GM18951 (cell line): ENCODE data around the gene LSM4.

Source experiments
- POLR2A ChIP-seq: IDR thresholded peaks from 4 replicates; pipeline ENCODE4 v1.6.1; 2011; ENCODE audit warnings: mild to moderate bottlenecking; ENCODE audit not compliant: insufficient read length, insufficient read depth; ENCODE audit errors: extremely low read depth
- in situ Hi-C: fragments of 300-500 bp; cut with MboI; formaldehyde crosslinking; loops from one replicate; pipeline ENCODE4 v1.12.0; 2022; ENCODE audit warnings: low sequenced_read_pairs, mixed read lengths, inconsistent platforms; ENCODE audit not compliant: unreplicated experiment

The LSM4 gene

DNA sequence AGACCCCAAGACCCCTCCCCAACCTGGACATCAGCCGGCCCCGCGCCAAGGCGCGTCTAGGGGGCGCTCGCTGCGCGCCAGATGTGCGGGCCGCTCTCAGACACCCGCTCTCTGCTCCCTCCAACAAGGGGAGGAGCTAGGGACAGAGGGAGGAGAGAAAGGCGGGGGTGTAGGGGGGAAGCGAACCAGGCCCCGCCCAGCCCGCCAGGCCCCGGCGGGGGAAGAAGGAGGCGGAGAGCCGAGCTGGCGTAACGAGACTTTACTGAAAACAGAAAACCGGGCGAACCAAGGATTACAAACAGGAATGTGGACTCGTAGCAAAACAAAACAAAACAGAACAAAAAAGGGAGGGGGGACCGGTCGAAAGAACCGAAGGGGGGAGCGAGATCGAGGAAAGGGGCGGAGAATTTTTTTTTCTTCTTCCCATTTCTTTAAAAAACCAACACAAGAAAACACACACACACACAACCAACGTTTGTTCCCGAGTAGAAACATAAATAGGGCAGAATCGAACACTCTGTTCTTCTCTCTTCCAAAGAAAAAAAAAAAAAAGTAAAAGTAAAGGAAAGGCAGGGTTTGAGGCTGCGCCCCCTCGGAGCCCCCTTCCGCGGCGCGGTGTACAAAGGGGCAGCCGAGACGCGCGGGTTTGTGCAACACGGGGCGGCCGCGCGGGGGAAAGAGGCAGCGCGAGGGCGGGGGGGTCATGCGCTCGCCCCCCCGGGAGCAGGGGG, 43.2 kb downstream of the LSM4 start:
- peak; percentile 60 for TF ChIP-seq POLR2A
- in situ Hi-C loops: loop anchor here (5.0 kb wide), 1 partner anchor 48 kb away; no protein-coding TSS in a partner anchor

DNA sequence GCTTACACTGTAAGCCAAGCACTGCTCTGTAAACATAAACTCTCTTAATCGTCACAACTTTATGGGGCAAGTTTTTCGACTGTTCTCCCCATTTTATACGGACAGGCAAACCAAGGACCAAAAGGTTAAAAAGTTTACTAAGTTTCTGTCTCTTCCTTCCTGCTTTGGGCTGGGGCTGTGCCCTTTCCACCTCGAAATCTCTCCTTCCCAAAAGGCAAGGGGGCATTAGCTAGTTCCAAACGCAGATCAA, 43.7 kb downstream of the LSM4 start:
- TF ChIP-seq POLR2A: no peak
- in situ Hi-C loops: loop anchor here (5.0 kb wide), 1 partner anchor 48 kb away; no protein-coding TSS in a partner anchor

DNA sequence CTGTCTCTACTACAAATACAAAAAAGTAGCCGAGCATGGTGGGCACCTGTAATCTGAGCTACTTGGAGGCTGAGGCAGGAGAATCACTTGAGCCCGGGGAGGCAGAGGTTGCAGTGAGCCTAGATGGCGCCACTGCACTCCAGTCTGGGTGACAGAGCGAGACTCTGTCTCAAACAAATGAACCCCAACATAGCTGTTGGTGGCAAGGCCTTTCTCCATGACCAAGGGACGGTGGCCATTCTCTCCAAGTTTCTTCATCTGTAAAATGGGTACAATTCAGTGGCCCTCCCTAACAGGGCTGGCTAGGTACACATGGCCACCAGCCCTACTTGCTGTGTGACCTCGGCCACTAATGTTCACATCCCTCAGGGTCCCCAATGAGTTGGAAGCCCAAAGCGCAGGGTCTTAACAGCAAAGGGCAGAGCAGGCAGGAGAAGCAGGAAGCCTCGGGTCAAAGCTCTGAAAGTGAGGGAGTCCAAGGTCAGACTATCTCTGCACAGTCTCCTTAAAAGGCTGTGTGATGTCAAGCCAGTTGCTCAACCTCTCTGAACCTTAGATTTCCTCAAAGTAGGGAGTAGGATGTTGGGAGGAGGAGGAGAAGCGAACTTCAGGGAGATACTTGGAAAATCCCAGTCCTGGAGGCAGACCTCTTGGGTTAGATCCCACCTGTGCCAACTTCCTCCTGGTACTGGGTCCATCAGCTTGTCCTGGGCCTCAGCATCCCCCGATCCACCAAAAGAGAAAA, 44.2 kb downstream of the LSM4 start:
- in situ Hi-C loops: loop anchor here (5.0 kb wide), 1 partner anchor 49 kb away; no protein-coding TSS in a partner anchor
- TF ChIP-seq POLR2A: no peak

DNA sequence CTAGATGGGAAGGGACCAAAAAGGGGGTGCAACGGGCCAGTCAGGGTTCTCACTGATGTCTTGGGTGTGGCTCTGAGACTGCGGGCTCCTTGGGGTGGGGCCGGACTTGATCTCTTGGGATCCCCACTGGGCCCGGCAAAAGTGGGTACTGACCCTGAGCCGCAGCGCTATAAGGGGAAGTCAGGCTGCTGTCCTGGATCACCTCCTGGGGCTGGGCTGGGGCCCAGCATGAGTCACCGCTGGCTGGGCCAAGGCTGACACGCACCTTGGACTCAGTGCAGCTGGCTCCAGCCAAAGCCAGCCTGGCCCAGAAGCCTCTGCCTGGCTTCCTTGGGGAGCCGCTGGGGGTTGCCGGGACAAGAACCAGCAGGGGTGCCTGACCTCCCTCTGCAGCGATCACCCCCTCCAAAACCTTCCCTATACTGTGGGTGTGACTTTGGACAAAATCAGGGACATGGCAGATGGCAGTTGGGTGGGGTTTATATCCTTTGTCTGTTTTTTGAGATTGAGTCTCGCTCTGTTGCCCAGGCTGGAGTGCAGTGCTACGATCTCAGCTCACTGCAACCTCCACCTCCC, 48.0 kb downstream of the LSM4 start:
- no peak for TF ChIP-seq POLR2A
- in situ Hi-C loops: loop anchor here (5.0 kb wide), 1 partner anchor 52 kb away; no protein-coding TSS in a partner anchor

DNA sequence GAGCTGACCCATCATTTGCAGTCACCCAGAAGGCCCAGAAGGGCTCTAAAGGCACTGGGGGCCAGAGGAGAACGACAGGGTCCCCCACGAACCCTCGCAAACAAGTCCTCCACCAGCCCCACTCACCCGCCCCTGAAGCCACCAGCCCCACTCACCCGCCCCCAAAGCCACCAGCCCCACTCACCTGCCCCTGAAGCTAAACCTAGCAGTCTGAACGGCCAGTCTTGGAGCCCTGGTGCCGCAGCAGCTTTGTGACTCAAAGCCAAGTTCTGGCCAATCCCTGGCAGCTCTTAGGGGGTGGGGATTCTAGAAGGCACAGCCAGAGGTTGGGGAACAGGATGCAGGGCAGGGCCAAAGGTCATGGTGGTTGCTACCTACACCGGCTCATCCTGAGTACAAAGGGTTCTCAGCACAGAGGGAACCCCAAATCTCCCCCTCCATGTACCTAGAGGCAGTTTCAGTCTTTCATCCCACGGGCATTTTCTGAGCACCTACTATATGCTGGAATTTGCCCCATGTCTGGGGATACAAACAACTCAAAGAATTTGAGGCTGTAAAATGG, 48.6 kb downstream of the LSM4 start, which contains the start of gene IQCN:
Gene IQCN (minus strand): TSS at position 234 of the 562 bp plus-strand sequence. CDS start 4,974 bp downstream, outside the sequence.
- in situ Hi-C loops: no loop called here
- no peak for TF ChIP-seq POLR2A

DNA sequence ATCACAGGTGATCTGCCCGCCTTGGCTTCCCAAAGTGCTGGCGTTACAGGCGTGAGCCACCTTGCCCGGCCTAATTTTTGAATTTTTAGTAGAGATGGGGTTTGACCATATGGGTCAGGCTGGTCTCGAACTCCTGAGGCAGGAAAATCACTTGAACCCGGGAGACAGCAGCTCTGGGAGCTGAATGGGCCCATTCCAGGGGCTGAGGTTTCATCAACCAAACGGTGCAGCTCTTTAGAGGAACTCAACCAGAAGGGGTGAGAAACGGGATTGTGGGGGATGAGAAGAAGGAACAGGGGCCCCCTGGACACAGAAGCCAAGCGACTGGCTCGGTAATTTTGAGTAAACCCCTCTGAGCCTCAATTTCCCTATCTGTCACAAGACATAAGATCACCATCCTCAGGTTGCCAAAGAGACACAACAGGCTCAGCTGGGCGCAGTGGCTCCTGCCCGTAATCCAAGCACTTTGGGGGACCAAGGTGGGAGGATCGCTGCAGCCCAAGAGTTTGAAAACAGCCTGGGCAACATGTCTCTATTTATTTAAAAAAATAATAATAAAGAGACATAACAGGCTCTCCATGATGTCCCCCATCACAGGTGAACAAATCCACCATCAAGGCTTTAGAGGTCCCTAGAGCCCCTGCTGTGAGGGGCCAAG, 49.2 kb downstream of the LSM4 start:
- in situ Hi-C loops: no loop called here
- no peak for TF ChIP-seq POLR2A

DNA sequence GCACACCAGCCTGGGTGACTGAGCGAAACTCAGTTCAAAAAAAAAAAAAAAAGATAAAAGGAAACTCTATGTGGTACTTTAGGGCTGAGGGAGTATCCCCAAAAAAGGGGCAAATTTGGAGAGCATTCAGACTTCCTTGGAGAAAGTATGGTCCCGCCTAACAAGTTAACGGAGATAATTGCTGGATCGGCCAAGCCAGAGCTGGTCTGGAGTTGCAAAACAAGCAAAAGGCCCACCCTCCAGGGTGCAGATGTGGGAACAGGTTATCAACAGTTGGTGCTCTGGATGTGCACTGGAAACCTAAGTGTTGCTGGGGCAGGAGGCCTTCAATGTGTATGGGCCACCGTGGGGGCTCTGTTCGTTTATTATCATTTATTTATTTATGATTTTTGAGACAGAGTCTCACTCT, 51.4 kb downstream of the LSM4 start:
- no peak for TF ChIP-seq POLR2A
- in situ Hi-C loops: no loop called here

DNA sequence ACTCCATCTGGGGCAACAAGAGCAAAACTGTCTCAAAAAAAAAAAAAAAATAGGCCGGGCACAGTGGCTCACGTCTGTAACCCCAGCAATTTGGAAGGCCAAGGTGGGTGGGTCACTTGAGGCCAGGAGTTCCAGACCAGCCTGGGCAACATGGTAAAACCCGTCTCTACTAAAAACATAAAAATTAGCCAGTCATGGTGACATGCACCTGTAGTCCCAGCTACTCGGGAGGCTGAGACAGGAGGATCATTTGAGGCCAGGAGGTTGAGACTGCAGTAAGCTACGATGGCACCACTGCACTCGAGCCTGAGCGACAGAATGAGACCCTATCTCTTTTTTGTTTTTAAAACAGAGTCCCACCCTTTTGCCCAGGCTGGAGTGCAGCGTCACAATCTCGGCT, 52.5 kb downstream of the LSM4 start:
- in situ Hi-C loops: no loop called here
- no peak for TF ChIP-seq POLR2A

DNA sequence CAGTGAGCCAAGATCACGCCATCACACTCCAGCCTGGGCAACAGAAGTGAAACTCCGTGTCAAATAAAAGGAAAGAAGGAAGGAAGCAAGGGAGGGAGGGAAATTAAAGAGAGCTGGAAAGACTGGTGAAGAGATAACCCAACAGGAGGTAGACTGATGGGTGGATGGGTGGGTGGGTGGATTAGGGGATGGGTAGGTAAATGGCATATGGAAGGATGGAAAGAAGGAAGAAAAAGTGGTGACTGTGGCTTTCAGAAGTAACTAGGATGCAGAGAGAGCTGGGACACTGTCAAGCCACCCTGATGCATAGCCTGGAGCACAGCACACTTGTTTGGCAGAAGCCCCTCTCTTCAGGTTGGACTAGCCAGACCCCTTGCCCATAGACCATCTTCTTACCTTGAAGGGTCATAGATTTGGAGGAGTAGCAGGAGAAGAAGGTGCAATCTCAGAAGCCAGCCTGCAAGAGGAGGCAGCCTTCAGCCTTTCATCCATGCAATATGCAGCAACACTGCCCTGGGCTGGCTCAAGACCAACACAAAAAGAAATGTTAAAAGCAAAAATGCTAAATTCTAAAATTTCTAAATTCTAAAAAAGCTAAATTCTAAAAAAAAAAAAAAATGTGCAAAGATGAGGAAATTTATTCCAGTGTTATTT, 53.7 kb downstream of the LSM4 start:
- TF ChIP-seq POLR2A: no peak
- in situ Hi-C loops: no loop called here

DNA sequence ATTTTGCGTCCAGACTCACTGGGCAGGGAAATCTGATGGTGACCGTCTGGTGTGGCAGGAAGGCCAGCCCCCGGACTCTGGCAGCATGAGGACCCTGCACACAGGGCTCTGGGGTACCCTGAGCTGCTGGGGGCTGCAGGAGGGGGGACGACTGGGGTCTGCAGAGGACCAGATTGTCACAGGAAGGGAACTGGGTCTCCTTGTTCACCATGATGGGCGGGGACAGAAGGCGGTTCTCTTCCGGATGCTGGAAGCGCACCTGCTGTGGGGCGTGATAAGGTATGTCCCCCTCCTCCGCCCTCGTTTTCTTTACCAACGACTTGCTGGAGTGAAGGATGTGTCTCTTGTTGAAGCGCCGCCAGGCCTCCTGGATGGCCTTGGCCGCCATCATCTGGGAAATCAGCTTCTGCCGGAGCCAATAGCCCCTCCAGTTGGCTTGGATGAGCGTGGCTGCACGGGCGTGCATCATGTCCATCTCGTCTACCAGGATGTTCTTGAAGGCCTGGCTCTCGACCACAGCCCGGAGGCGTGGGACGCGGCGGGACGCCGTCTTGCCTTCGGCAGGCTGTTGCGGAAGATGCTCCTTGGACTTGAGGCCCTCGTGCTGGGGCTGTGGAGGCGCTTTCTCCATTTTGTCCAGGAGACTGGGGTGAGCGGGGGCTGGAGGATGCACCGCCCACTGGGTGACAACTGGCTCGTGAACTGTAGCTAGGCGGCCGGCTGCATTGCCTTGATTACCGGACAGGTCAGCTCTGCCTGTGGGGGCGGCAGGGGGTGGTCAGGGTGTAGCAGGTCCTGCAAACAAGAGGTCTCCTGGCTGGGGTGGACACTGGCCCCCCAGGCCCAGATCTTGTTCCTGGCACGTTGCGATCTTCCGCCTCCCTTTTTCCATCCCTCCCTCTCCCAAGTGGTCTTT, 55.8 kb downstream of the LSM4 start:
- in situ Hi-C loops: no loop called here
- TF ChIP-seq POLR2A: no peak

DNA sequence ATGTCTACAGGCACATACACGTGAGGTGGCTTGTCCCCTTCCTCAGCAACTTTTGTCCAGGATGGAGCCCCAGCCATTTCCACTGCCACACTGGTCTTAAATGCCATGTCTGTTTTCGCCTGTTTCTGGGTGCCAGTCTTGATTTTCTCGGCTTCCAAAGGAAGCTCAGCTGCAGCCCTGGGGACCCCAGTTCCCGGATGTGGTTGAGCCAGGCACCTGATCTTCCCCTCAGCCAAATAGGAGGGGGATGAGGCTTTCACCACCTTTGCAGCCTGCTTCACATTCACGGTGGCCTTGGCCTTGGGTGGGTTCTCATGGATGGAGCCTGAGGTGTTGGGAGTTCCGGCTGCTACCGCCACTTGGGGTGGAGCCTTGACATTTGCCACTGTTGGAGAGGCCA, 57.3 kb downstream of the LSM4 start:
- in situ Hi-C loops: no loop called here
- no peak for TF ChIP-seq POLR2A
